ENCODE measurements around the gene TAF11L5.
"Not testable (repeated sequence)": the region's sequence is repeated elsewhere in the genome, so short reads cannot be mapped to it uniquely, and the experiment has no call there.

Gene TAF11L5

GRCh38 chr5:17497446-17497845 lies 27.6 kb upstream of the TAF11L5 start:
- DNase-seq (ENCODE audit: low spot score) = no peak
- no peak for TF ChIP-seq CTCF (IDR thresholded peaks at IDR 0.05; ENCODE audit: extremely low read depth, missing control alignments)

- DNase-seq (ENCODE audit: low spot score) = not testable (repeated sequence)
These were observed 27.1 kb upstream of the TAF11L5 start, which contains the start of gene TAF11L2 for GRCh38 chr5:17497931-17498330. Gene TAF11L2, plus strand, starts transcription at chr5:17498231.

- no peak for DNase-seq (ENCODE audit: low spot score)
- TF ChIP-seq CTCF (IDR thresholded peaks at IDR 0.05; ENCODE audit: extremely low read depth, missing control alignments) = no peak
These were observed 13.2 kb upstream of the TAF11L5 start for GRCh38 chr5:17511775-17512325.

- not testable (repeated sequence) for DNase-seq (ENCODE audit: low spot score)
These were observed 7.5 kb upstream of the TAF11L5 start for GRCh38 chr5:17517526-17517925.

- DNase-seq (ENCODE audit: low spot score) = not testable (repeated sequence)
These were observed 7.0 kb upstream of the TAF11L5 start, which contains the start of gene TAF11L3 for GRCh38 chr5:17518067-17518466. Gene TAF11L3, plus strand, starts transcription at chr5:17518367.

- not testable (repeated sequence) for DNase-seq (ENCODE audit: low spot score)
These were observed 5.5 kb upstream of the TAF11L5 start for GRCh38 chr5:17519508-17519907.

- not testable (repeated sequence) for DNase-seq (ENCODE audit: low spot score)
These were observed 3.5 kb upstream of the TAF11L5 start, which contains the start of gene TAF11L4 for GRCh38 chr5:17521501-17521900. Gene TAF11L4, plus strand, starts transcription at chr5:17521801.

GRCh38 chr5:17526504-17526903 lies 1.5 kb downstream of the TAF11L5 start:
- not testable (repeated sequence) for DNase-seq (ENCODE audit: low spot score)

GRCh38 chr5:17528369-17528768 lies 3.3 kb downstream of the TAF11L5 start, which contains the start of gene TAF11L6:
Gene TAF11L6, plus strand, starts transcription at chr5:17528669.
- not testable (repeated sequence) for DNase-seq (ENCODE audit: low spot score)
